K562 (cell line): ENCODE data around the gene FBXO46. TPM values are rescaled to one million over a fixed set of nuclear protein-coding genes. Genes with fewer than 3 reads are reported as not detected.

ENCODE experiments used
- ARNT ChIP-seq, 2 experiments: fragments of 450-650 bp; IDR thresholded peaks; 2 replicates each; pipeline ENCODE4 v1.6.1; 2016; ENCODE audit warnings: mild to moderate bottlenecking in 1 of 2
- DMBX1 ChIP-seq: fragments of 250-450 bp; sonication (Bioruptor Pico); IDR thresholded peaks from 2 replicates; pipeline ENCODE4 v1.8.0; 2022; ENCODE audit warnings: inconsistent platforms, mild to moderate bottlenecking, moderate library complexity, borderline replicate concordance
- ELF2 ChIP-seq: fragments of 250-450 bp; sonication (Bioruptor Pico); IDR thresholded peaks from 2 replicates; pipeline ENCODE4 v1.5.0; 2021; ENCODE audit warnings: mild to moderate bottlenecking
- HBP1 ChIP-seq: fragments of 450-650 bp; formaldehyde crosslinking; IDR thresholded peaks from 2 replicates; pipeline ENCODE4 v1.4.0; 2022; ENCODE audit warnings: missing genetic modification characterization
- KAT7 ChIP-seq: sonication (generic); formaldehyde crosslinking; IDR thresholded peaks from 2 replicates; pipeline ENCODE4 v1.8.0; 2022; ENCODE audit warnings: missing genetic modification reagents, mild to moderate bottlenecking, borderline replicate concordance
- NCOA1 ChIP-seq: fragments of 450-650 bp; IDR thresholded peaks from 2 replicates; pipeline ENCODE4 v1.6.1; 2016; ENCODE audit warnings: low read depth
- RBM25 ChIP-seq: fragments of 200-400 bp; formaldehyde crosslinking; IDR thresholded peaks from 2 replicates; pipeline ENCODE4 v1.6.1; 2018; ENCODE audit warnings: low read length, low read depth, moderate library complexity; ENCODE audit not compliant: severe bottlenecking
- TFAP4 ChIP-seq: sonication (generic); formaldehyde crosslinking; IDR thresholded peaks from 2 replicates; pipeline ENCODE4 v1.8.0; 2022; ENCODE audit warnings: missing genetic modification reagents, mild to moderate bottlenecking, moderate library complexity, borderline replicate concordance
- THRA ChIP-seq: fragments of 450-650 bp; IDR thresholded peaks from 2 replicates; pipeline ENCODE4 v1.6.1; 2017; ENCODE audit warnings: mild to moderate bottlenecking, moderate library complexity
- TSHZ1 ChIP-seq: fragments of 250-450 bp; sonication (Bioruptor Pico); IDR thresholded peaks from 2 replicates; pipeline ENCODE4 v1.4.0; 2020; ENCODE audit warnings: mild to moderate bottlenecking, moderate library complexity
- ZFP1 ChIP-seq: fragments of 450-650 bp; formaldehyde crosslinking; IDR thresholded peaks from 2 replicates; pipeline ENCODE4 v1.4.0; 2020; ENCODE audit warnings: mild to moderate bottlenecking, mixed read lengths
- ZNF175 ChIP-seq: fragments of 200-800 bp; sonication (Bioruptor generic); IDR thresholded peaks from 2 replicates; pipeline ENCODE4 v1.6.1; 2016; ENCODE audit warnings: low read depth, mild to moderate bottlenecking, missing genetic modification characterization, missing compliant biosample characterization
- ZNF609 ChIP-seq: sonication (generic); formaldehyde crosslinking; IDR thresholded peaks from 2 replicates; pipeline ENCODE4 v1.8.1; 2023; ENCODE audit warnings: missing genetic modification reagents, mild to moderate bottlenecking, borderline replicate concordance
- ZNF766 ChIP-seq: fragments of 200-800 bp; sonication (Bioruptor generic); conservative IDR thresholded peaks from 2 replicates; pipeline ENCODE4 v1.6.1; 2016; ENCODE audit warnings: missing genetic modification characterization, missing compliant biosample characterization
- polyA plus RNA-seq, 8 experiments: library from polyadenylated mRNA; depleted of rRNA in 4 of 8; stranded (reverse) in 5 of 8; unstranded in 3 of 8; fragments of >200 nt; fragmentation: Nextera tagmentation in 2 of 8; fragmentation: Illumina TruSeq in 1 of 8; extraction: Ambion mirVana in 2 of 8; extraction: Trizol in 1 of 8; gene quantifications; 2 replicates each; pipeline versions ENCODE4 v1.2.1 to v1.2.3, GENCODE V29; 2011 to 2014; ENCODE audit warnings: inconsistent platforms in 1 of 8, missing spikeins in 1 of 8
- total RNA-seq, 7 experiments: library from RNA; depleted of rRNA in 6 of 7; stranded (reverse); fragments of >200 nt in 6 of 7; fragmentation: Illumina TruSeq in 2 of 7; extraction: Trizol in 2 of 7; gene quantifications; 2 replicates each; pipeline versions ENCODE4 v1.2.1 to v1.2.3, GENCODE V29; 2011 to 2021; ENCODE audit warnings: low replicate concordance in 1 of 7

The FBXO46 gene
- total and polyA plus RNA-seq, 9 of the 15 experiments (the other 6 are each of a cell fraction or from before 2014, with no cell fraction given): 1.5 to 36.1 (median 7.3) TPM

GRCh38 chr19:45779231-45780145 is 48.8 kb upstream of the FBXO46 start (continued):
- TF ChIP-seq ZFP1 (no peak), TFAP4 (CRISPR knock-in tag) (peak; percentile 82; the same call in 1 of the 2 replicates), HBP1 (CRISPR knock-in tag) (peak; percentile 84; the same call in 1 of the 2 replicates), ELF2 (CRISPR knock-in tag) (no peak), DMBX1 (CRISPR knock-in tag) (no peak), THRA (no peak), ARNT (IDR thresholded peaks at IDR 0.05) (no peak), ZNF766 (CRISPR knock-in tag) (no peak), KAT7 (CRISPR knock-in tag) (no peak), NCOA1 (no peak), ZNF175 (CRISPR knock-in tag) (no peak), ZNF609 (CRISPR knock-in tag) (peak; percentile 31; the same call in 1 of the 2 replicates), RBM25 (no peak), TSHZ1 (CRISPR knock-in tag) (no peak)
